Gastrocnemius medialis (tissue), 4 donors: ENCODE measurements around the gene ATP2B1.

ENCODE experiments used
- POLR2A ChIP-seq, 2 donors: fragments of 450-650 bp; IDR thresholded peaks; one replicate each; pipeline ENCODE4 v1.6.1; 2017; ENCODE audit warnings: antibody characterized with exemption in 2 of 2, mild to moderate bottlenecking in 2 of 2, moderate library complexity in 2 of 2
- TF ChIP-seq, protein P1 (sequence below), 5 experiments: fragments of 450-650 bp in 3 of 5; fragments of 200-600 bp in 2 of 5; sonication (generic) in 2 of 5; IDR thresholded peaks in 4 of 5; conservative IDR thresholded peaks in 1 of 5; 1 replicate in 4 of 5; 2 replicates in 1 of 5; pipeline ENCODE4 v1.5.1; 2016 to 2019; ENCODE audit warnings: antibody characterized with exemption in 5 of 5, mild to moderate bottlenecking in 3 of 5, moderate library complexity in 3 of 5

DNA sequence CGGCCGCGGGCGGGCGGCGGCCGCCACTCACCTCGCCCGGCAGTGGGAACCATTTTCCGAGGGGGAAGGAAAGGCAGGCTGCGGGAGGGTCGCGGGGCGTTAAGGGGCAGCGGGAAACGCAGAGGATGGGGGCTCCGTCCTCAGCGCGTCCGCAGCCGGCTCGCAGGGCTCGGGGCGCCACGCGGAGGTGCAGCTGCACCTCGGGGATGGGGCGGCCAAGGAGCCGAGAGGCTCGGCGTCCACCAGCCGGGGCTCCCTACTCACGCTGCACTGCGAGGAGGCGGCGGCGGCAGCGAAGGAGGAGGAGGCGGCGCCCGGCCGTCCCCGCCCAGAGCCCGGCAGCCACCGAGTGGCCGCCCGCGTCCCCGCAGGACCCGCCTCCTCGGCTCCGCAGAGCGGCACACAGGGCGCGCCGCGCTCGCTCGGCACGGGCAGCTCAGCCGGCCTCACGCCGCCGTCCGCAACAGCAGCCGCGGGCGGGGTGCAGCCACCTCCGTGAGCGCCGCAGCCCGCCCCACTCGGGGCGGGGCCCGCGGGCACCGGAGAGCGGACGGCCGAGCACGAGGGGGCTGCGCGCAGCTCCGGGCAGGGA is at the start of gene ATP2B1:
- TF ChIP-seq, protein P1, sequence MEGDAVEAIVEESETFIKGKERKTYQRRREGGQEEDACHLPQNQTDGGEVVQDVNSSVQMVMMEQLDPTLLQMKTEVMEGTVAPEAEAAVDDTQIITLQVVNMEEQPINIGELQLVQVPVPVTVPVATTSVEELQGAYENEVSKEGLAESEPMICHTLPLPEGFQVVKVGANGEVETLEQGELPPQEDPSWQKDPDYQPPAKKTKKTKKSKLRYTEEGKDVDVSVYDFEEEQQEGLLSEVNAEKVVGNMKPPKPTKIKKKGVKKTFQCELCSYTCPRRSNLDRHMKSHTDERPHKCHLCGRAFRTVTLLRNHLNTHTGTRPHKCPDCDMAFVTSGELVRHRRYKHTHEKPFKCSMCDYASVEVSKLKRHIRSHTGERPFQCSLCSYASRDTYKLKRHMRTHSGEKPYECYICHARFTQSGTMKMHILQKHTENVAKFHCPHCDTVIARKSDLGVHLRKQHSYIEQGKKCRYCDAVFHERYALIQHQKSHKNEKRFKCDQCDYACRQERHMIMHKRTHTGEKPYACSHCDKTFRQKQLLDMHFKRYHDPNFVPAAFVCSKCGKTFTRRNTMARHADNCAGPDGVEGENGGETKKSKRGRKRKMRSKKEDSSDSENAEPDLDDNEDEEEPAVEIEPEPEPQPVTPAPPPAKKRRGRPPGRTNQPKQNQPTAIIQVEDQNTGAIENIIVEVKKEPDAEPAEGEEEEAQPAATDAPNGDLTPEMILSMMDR (IDR thresholded peaks at IDR 0.05 in 4 of 5, conservative IDR thresholded peaks at IDR 0.05 in 1 of 5) = peak in 1 of 5 experiments; percentile 32
- TF ChIP-seq POLR2A (IDR thresholded peaks at IDR 0.05) = peak; percentile 80 to 92
